ENCODE data around the gene MCMBP.
"Not testable (repeated sequence)": the region's sequence is repeated elsewhere in the genome, so short reads cannot be mapped to it uniquely, and the experiment has no call there.

MCMBP gene

GRCh38 chr10:119872860-119873681, 428 bp upstream of the MCMBP start:
- peak; percentile 31 for DNase-seq

- DNase-seq: no peak
These were observed 598 bp downstream of the MCMBP start for GRCh38 chr10:119871881-119872609.

- not testable (repeated sequence) for DNase-seq
These were observed 3.2 kb downstream of the MCMBP start for GRCh38 chr10:119869398-119869797.

- DNase-seq: no peak
These were observed 5.3 kb downstream of the MCMBP start for GRCh38 chr10:119867317-119867716.

GRCh38 chr10:119865699-119866240, 6.9 kb downstream of the MCMBP start:
- DNase-seq: no peak

- DNase-seq: no peak
These were observed 8.6 kb downstream of the MCMBP start for GRCh38 chr10:119863951-119864565.

GRCh38 chr10:119862524-119862923, 10.1 kb downstream of the MCMBP start:
- no peak for DNase-seq

- DNase-seq: no peak
These were observed 11.6 kb downstream of the MCMBP start for GRCh38 chr10:119860866-119861607.

GRCh38 chr10:119859420-119860258, 13.0 kb downstream of the MCMBP start:
- no peak for DNase-seq

- DNase-seq: no peak
These were observed 14.6 kb downstream of the MCMBP start for GRCh38 chr10:119858063-119858462.

GRCh38 chr10:119853574-119853973, 19.1 kb downstream of the MCMBP start:
- no peak for DNase-seq

GRCh38 chr10:119852822-119853221, 19.8 kb downstream of the MCMBP start:
- DNase-seq: no peak

GRCh38 chr10:119852277-119852676, 20.4 kb downstream of the MCMBP start:
- no peak for DNase-seq

- DNase-seq: no peak
These were observed 22.7 kb downstream of the MCMBP start for GRCh38 chr10:119849944-119850343.

- DNase-seq: no peak
These were observed 23.4 kb downstream of the MCMBP start for GRCh38 chr10:119849031-119849789.

- DNase-seq: no peak
These were observed 27.0 kb downstream of the MCMBP start for GRCh38 chr10:119845656-119846055.

- no peak for DNase-seq
These were observed 38.5 kb downstream of the MCMBP start for GRCh38 chr10:119834188-119834587.

GRCh38 chr10:119832951-119833350, 39.7 kb downstream of the MCMBP start:
- DNase-seq: no peak

GRCh38 chr10:119831656-119832055, 41.0 kb downstream of the MCMBP start:
- no peak for DNase-seq

GRCh38 chr10:119830851-119831250, 41.8 kb downstream of the MCMBP start:
- no peak for DNase-seq

- DNase-seq: no peak
These were observed 43.2 kb downstream of the MCMBP start for GRCh38 chr10:119829429-119829828.

All from DMS79 (cell line).